COLO829 (cell line): ENCODE results near the gene CDC42BPA.
A peak's percentile ranks its signal among the peaks of the same experiment; 100 is the strongest.

Source experiments
- DNase-seq: peaks from one replicate; pipeline ENCODE4 v3.0.0; 2012; ENCODE audit warnings: low spot score

CDC42BPA gene

GRCh38 chr1:226945106-226945857 lies 373.0 kb downstream of the CDC42BPA start:
- no peak for DNase-seq

GRCh38 chr1:226943927-226944326 lies 374.4 kb downstream of the CDC42BPA start:
- no peak for DNase-seq

GRCh38 chr1:226943156-226943555 lies 375.1 kb downstream of the CDC42BPA start:
- no peak for DNase-seq

GRCh38 chr1:226942392-226942791 lies 375.9 kb downstream of the CDC42BPA start:
- no peak for DNase-seq

GRCh38 chr1:226940806-226941067 lies 377.6 kb downstream of the CDC42BPA start:
- no peak for DNase-seq

GRCh38 chr1:226940029-226940805 lies 378.1 kb downstream of the CDC42BPA start, which contains the start of gene COQ8A:
COQ8A (plus strand) TSS chr1:226940294; CDS start chr1:226961386, 21,092 bp downstream.
- DNase-seq, result peak; percentile 98
